ENCODE measurements around the gene ZNF322. TPM values are rescaled to one million over a fixed set of nuclear protein-coding genes. Genes with fewer than 3 reads are reported as not detected.

ZNF322 gene
- polyA plus RNA-seq, 1 donor (not counting 4 experiments of a cell fraction or from before 2014, with no cell fraction given) = 7.7 TPM

DNA sequence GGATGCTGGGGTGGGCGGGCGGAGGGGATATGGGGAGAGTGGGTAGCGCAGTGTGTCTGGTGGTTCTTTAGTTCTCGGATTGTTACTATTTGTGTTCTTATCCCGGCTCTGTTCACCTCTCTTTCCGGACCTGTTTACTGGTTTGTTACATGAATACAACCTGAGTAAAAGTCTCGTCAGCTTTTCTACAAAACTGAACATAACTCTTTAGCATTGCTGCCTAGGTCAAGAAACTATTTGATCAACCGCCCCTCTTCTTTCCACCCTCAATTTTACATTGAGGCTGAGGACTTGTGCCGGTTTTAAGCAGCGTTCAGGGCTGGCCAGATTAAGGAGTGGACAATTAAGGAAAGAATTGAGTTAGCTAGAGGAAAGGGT lies 62.2 kb downstream of the ZNF322 start:
- no peak for FAIRE-seq

DNA sequence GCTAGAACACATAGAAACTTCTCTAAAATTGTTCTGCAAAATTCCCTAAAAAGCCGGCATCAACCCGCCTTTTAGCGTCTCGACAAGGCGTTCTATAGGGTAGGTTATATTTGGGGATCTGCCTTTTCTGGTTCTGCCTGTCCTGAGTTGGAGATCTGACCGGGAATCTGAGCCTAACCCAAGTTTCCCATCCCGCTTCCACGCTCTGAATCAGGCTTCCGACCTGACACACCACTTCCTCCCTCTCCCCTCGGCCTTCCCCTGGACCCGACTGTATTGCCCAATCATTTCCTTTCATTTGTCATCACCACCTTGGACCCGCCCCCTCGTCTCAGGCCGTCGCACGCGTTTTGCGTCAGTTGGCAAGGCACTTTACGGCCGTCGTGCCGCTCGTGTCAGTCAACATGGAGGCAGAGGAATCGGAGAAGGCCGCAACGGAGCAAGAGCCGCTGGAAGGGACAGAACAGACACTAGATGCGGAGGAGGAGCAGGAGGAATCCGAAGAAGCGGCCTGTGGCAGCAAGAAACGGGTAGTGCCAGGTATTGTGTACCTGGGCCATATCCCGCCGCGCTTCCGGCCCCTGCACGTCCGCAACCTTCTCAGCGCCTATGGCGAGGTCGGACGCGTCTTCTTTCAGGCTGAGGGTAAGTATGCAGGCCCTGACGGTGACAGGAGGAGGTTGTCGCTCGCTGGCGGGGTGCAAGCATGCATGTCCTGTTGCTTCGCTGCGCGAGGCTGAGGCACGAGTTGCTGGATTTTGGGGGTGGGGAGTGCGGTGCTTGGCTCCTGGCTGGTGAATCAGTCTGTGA lies 62.8 kb downstream of the ZNF322 start, which contains the start of gene ABT1:
Gene ABT1 (plus strand): TSS at position 375 of the 810 bp plus-strand sequence. CDS start 30 bp downstream, at position 405.
- no peak for TF ChIP-seq EZH2 (IDR thresholded peaks at IDR 0.05; ENCODE audit: low read length)
- TF ChIP-seq, protein P1, sequence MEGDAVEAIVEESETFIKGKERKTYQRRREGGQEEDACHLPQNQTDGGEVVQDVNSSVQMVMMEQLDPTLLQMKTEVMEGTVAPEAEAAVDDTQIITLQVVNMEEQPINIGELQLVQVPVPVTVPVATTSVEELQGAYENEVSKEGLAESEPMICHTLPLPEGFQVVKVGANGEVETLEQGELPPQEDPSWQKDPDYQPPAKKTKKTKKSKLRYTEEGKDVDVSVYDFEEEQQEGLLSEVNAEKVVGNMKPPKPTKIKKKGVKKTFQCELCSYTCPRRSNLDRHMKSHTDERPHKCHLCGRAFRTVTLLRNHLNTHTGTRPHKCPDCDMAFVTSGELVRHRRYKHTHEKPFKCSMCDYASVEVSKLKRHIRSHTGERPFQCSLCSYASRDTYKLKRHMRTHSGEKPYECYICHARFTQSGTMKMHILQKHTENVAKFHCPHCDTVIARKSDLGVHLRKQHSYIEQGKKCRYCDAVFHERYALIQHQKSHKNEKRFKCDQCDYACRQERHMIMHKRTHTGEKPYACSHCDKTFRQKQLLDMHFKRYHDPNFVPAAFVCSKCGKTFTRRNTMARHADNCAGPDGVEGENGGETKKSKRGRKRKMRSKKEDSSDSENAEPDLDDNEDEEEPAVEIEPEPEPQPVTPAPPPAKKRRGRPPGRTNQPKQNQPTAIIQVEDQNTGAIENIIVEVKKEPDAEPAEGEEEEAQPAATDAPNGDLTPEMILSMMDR (optimal IDR thresholded peaks at IDR 0.05 in 1 of 3, IDR thresholded peaks at IDR 0.05 in 1 of 3, conservative IDR thresholded peaks at IDR 0.05 in 1 of 3; ENCODE audit: extremely low read depth in 1 of 3, insufficient read depth in 2 of 3, low read length in 3 of 3) = no peak
- Histone ChIP-seq H3K79me2 (ENCODE audit: control insufficient read depth, insufficient read depth, low read length) (peaks cover 20% of the 10 kb centered on the region), H3K9me3 (ENCODE audit: control insufficient read depth, low read depth, low read length) (no peaks in the 10 kb centered on the region), H3K36me3 (ENCODE audit: control insufficient read depth in 2 of 2, extremely low read depth in 1 of 2, insufficient read depth in 2 of 2, low read length in 2 of 2) (peaks cover 8 to 15% of the 10 kb centered on the region in 2 experiments), H3K4me3 (ENCODE audit: control insufficient read depth in 2 of 3, extremely low read depth in 1 of 3, insufficient read depth in 2 of 3, low read depth in 1 of 3, low read length in 3 of 3) (peak within 1 kb of the TSS; percentile 93 to 98 (median 96)), H3K9ac (ENCODE audit: control insufficient read depth, extremely low read depth, insufficient read depth, low read length) (peak within 1 kb of the TSS; percentile 98), H3K4me1 (ENCODE audit: control insufficient read depth, extremely low read depth, insufficient read depth, low read length) (peaks cover 22% of the 10 kb centered on the region), H2AFZ (ENCODE audit: control insufficient read depth, low read length) (peak within 1 kb of the TSS; percentile 87), H4K20me1 (ENCODE audit: control insufficient read depth, extremely low read depth, insufficient read depth, low read length) (no peaks in the 10 kb centered on the region), H3K27ac (ENCODE audit: control insufficient read depth, insufficient read depth, low read length) (peak within 1 kb of the TSS; percentile 85), H3K9me1 (ENCODE audit: control insufficient read depth, extremely low read depth, insufficient read depth, low read length) (no peaks in the 10 kb centered on the region), H3K27me3 (ENCODE audit: control insufficient read depth, extremely low read depth, insufficient read depth, low read length) (no peaks in the 10 kb centered on the region), H3K4me2 (ENCODE audit: control insufficient read depth, extremely low read depth, insufficient read depth, low read depth, low read length) (peak within 1 kb of the TSS; percentile 91)
- DNase-seq (ENCODE audit: low read depth, low spot score) (peak; percentile 86), FAIRE-seq (peak; percentile 97)
- dilution Hi-C loops (cut with MboI; ENCODE audit: extremely low pct_ligation_motif_present, low sequenced_read_pairs) = no loop called here

More for the DNA sequence above, 62.2 kb downstream of the ZNF322 start:
- H3K9me1 ChIP-seq (ENCODE audit: control insufficient read depth, extremely low read depth, insufficient read depth, low read length) = no peaks in the 10 kb centered on the region
- no peaks in the 10 kb centered on the region for H3K27me3 ChIP-seq (ENCODE audit: control insufficient read depth, extremely low read depth, insufficient read depth, low read length)
- TF ChIP-seq, protein P1 (optimal IDR thresholded peaks at IDR 0.05 in 1 of 3, IDR thresholded peaks at IDR 0.05 in 1 of 3, conservative IDR thresholded peaks at IDR 0.05 in 1 of 3; ENCODE audit: extremely low read depth in 1 of 3, insufficient read depth in 2 of 3, low read length in 3 of 3) = no peak
- TF ChIP-seq EZH2 (IDR thresholded peaks at IDR 0.05; ENCODE audit: low read length) = no peak
- H3K36me3 ChIP-seq (ENCODE audit: control insufficient read depth in 2 of 2, extremely low read depth in 1 of 2, insufficient read depth in 2 of 2, low read length in 2 of 2) = peaks cover 8 to 15% of the 10 kb centered on the region in 2 experiments
- peak overlapping the region; percentile 85 for H3K27ac ChIP-seq (ENCODE audit: control insufficient read depth, insufficient read depth, low read length)
- DNase-seq (ENCODE audit: low read depth, low spot score) = no peak
- H3K4me3 ChIP-seq (ENCODE audit: control insufficient read depth in 2 of 3, extremely low read depth in 1 of 3, insufficient read depth in 2 of 3, low read depth in 1 of 3, low read length in 3 of 3) = peak overlapping the region; percentile 93 to 98 (median 96)
- H3K9me3 ChIP-seq (ENCODE audit: control insufficient read depth, low read depth, low read length) = no peaks in the 10 kb centered on the region
- peak overlapping the region; percentile 87 for H2AFZ ChIP-seq (ENCODE audit: control insufficient read depth, low read length)
- H3K79me2 ChIP-seq (ENCODE audit: control insufficient read depth, insufficient read depth, low read length) = peaks cover 20% of the 10 kb centered on the region
- H3K4me2 ChIP-seq (ENCODE audit: control insufficient read depth, extremely low read depth, insufficient read depth, low read depth, low read length) = peak overlapping the region; percentile 91
- no peaks in the 10 kb centered on the region for H4K20me1 ChIP-seq (ENCODE audit: control insufficient read depth, extremely low read depth, insufficient read depth, low read length)
- H3K9ac ChIP-seq (ENCODE audit: control insufficient read depth, extremely low read depth, insufficient read depth, low read length) = peak overlapping the region; percentile 98
- dilution Hi-C loops (cut with MboI; ENCODE audit: extremely low pct_ligation_motif_present, low sequenced_read_pairs) = no loop called here
- peaks cover 22% of the 10 kb centered on the region for H3K4me1 ChIP-seq (ENCODE audit: control insufficient read depth, extremely low read depth, insufficient read depth, low read length)

All from keratinocyte (primary cell).